WTC11 (cell line): ENCODE measurements around the gene RHOT2. TPM values are rescaled to one million over a fixed set of nuclear protein-coding genes. Genes with fewer than 3 reads are reported as not detected.

ENCODE experiments used
- ATAC-seq: fragments of 200-7000 bp; cut with Tn5 transposase; 2 replicates; pipeline ENCODE4 v1.10.0; 2021; ENCODE audit warnings: mild to moderate bottlenecking, moderate library complexity
- CTCF ChIA-PET: fragments of 300-600 bp; sonication (Branson Sonifier 250); formaldehyde crosslinking; loops from one replicate; lab custom pipeline; 2021; ENCODE audit warnings: antibody characterized with exemption; lab: Charles Lee
- POLR2A ChIA-PET: fragments of 350-600 bp; sonication (Branson Sonifier 250); formaldehyde crosslinking; loops from one replicate; lab custom pipeline; 2021; ENCODE audit warnings: antibody characterized with exemption; lab: Charles Lee
- DNase-seq: peaks from one replicate; pipeline ENCODE4 v3.0.0; 2021; ENCODE audit warnings: low spot score
- H3K27ac Mint-ChIP-seq: 2 replicates; pipeline ENCODE4 v1.8.0; 2021; ENCODE audit warnings: mixed read lengths
- H3K27me3 Mint-ChIP-seq: 2 replicates; pipeline ENCODE4 v1.8.0; 2021; ENCODE audit warnings: low read depth, mild to moderate bottlenecking, moderate library complexity, mixed read lengths
- H3K36me3 Mint-ChIP-seq: 2 replicates; pipeline ENCODE4 v1.8.0; 2021; ENCODE audit warnings: mixed read lengths
- H3K4me1 Mint-ChIP-seq: 2 replicates; pipeline ENCODE4 v1.8.0; 2022; ENCODE audit warnings: mixed read lengths
- H3K4me3 Mint-ChIP-seq: 2 replicates; pipeline ENCODE4 v1.8.0; 2021; ENCODE audit warnings: mild to moderate bottlenecking, moderate library complexity, mixed read lengths
- H3K9me3 Mint-ChIP-seq: 2 replicates; pipeline ENCODE4 v1.8.0; 2021; ENCODE audit warnings: mixed read lengths
- CREM ChIP-seq: sonication (generic); formaldehyde crosslinking; IDR thresholded peaks from 2 replicates; pipeline ENCODE4 v1.8.1; 2022; ENCODE audit warnings: mild to moderate bottlenecking, missing genetic modification reagents, moderate library complexity
- EMX1 ChIP-seq: fragments of 250-450 bp; sonication (Bioruptor Pico); IDR thresholded peaks from 2 replicates; pipeline ENCODE4 v1.8.0; 2021; ENCODE audit warnings: mild to moderate bottlenecking
- IRF2 ChIP-seq: sonication (generic); formaldehyde crosslinking; IDR thresholded peaks from 2 replicates; pipeline ENCODE4 v1.8.0; 2022; ENCODE audit warnings: low read depth, missing genetic modification reagents, borderline replicate concordance
- NFATC4 ChIP-seq: fragments of 250-450 bp; sonication (Bioruptor Pico); IDR thresholded peaks from 2 replicates; pipeline ENCODE4 v1.9.0; 2021; ENCODE audit warnings: mild to moderate bottlenecking
- ZNF138 ChIP-seq: sonication (generic); formaldehyde crosslinking; conservative IDR thresholded peaks from 2 replicates; pipeline ENCODE4 v1.8.1; 2022; ENCODE audit warnings: mild to moderate bottlenecking, moderate library complexity, missing genetic modification reagents
- ZNF219 ChIP-seq: sonication (generic); formaldehyde crosslinking; IDR thresholded peaks from 2 replicates; pipeline ENCODE4 v1.8.0; 2023; ENCODE audit warnings: missing genetic modification reagents, mild to moderate bottlenecking, borderline replicate concordance
- total RNA-seq: library from RNA; stranded (reverse); gene quantifications from 3 replicates; pipeline ENCODE4 v1.2.3, GENCODE V29; 2021
- TF ChIP-seq, protein P1 (sequence below): fragments of 250-450 bp; sonication (Bioruptor Pico); IDR thresholded peaks from 2 replicates; pipeline ENCODE4 v2.1.2; 2022; ENCODE audit warnings: mild to moderate bottlenecking, moderate library complexity
- TF ChIP-seq, protein P2 (sequence below): sonication (generic); formaldehyde crosslinking; IDR thresholded peaks from 2 replicates; pipeline ENCODE4 v1.8.1; 2023; ENCODE audit warnings: mild to moderate bottlenecking, missing genetic modification reagents, moderate library complexity
- TF ChIP-seq, protein P3 (sequence below): fragments of 250-450 bp; sonication (Bioruptor Pico); IDR thresholded peaks from 2 replicates; pipeline ENCODE4 v1.9.0; 2021; ENCODE audit warnings: mild to moderate bottlenecking
- TF ChIP-seq, protein P4 (sequence below): fragments of 250-450 bp; sonication (Bioruptor Pico); IDR thresholded peaks from 2 replicates; pipeline ENCODE4 v1.9.0; 2021; ENCODE audit warnings: moderate library complexity, mild to moderate bottlenecking, inconsistent platforms, borderline replicate concordance
- TF ChIP-seq, protein P5 (sequence below): sonication (generic); formaldehyde crosslinking; IDR thresholded peaks from 2 replicates; pipeline ENCODE4 v1.8.0; 2022; ENCODE audit warnings: missing genetic modification reagents
- TF ChIP-seq, protein P6 (sequence below): sonication (generic); formaldehyde crosslinking; IDR thresholded peaks from 2 replicates; pipeline ENCODE4 v1.8.0; 2022; ENCODE audit warnings: mild to moderate bottlenecking, missing genetic modification reagents
- TF ChIP-seq, protein P7 (sequence below): sonication (generic); formaldehyde crosslinking; IDR thresholded peaks from 2 replicates; pipeline ENCODE4 v1.8.0; 2023; ENCODE audit warnings: missing genetic modification reagents, mild to moderate bottlenecking, borderline replicate concordance

RHOT2 gene
- total RNA-seq, 1 experiment from 2014 or later = 285 TPM

DNA sequence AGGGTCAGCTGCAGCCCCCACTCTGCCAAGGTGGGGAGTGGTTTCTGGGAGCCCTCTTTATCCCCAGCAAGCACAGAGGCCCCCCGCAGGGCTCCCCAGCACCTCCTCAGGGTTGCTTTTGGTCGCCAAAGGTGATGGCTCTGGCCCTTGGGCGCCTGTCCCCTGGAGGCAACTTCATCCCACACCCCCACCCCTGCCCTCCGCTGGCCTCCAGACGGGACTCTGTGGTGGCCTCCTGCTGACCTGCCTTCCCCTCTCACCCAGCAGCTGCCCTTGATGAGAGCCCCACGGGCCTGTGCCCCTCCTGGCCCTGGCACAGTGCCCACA, 7.8 kb upstream of the RHOT2 start:
- no peaks in the 10 kb centered on the region for H3K9me3 Mint-ChIP-seq
- no peak for DNase-seq
- no peak for TF ChIP-seq ZNF138 (CRISPR knock-in tag)
- no peak for TF ChIP-seq EMX1 (CRISPR knock-in tag)
- TF ChIP-seq, protein P1, sequence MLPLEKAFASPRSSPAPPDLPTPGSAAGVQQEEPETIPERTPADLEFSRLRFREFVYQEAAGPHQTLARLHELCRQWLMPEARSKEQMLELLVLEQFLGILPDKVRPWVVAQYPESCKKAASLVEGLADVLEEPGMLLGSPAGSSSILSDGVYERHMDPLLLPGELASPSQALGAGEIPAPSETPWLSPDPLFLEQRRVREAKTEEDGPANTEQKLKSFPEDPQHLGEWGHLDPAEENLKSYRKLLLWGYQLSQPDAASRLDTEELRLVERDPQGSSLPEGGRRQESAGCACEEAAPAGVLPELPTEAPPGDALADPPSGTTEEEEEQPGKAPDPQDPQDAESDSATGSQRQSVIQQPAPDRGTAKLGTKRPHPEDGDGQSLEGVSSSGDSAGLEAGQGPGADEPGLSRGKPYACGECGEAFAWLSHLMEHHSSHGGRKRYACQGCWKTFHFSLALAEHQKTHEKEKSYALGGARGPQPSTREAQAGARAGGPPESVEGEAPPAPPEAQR (CRISPR knock-in tag) = no peak
- TF ChIP-seq, protein P2, sequence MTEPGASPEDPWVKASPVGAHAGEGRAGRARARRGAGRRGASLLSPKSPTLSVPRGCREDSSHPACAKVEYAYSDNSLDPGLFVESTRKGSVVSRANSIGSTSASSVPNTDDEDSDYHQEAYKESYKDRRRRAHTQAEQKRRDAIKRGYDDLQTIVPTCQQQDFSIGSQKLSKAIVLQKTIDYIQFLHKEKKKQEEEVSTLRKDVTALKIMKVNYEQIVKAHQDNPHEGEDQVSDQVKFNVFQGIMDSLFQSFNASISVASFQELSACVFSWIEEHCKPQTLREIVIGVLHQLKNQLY = no peak
- TF ChIP-seq, protein P3, sequence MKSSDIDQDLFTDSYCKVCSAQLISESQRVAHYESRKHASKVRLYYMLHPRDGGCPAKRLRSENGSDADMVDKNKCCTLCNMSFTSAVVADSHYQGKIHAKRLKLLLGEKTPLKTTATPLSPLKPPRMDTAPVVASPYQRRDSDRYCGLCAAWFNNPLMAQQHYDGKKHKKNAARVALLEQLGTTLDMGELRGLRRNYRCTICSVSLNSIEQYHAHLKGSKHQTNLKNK (CRISPR knock-in tag) = no peak
- no peak for TF ChIP-seq CREM (CRISPR knock-in tag)
- TF ChIP-seq, protein P4, sequence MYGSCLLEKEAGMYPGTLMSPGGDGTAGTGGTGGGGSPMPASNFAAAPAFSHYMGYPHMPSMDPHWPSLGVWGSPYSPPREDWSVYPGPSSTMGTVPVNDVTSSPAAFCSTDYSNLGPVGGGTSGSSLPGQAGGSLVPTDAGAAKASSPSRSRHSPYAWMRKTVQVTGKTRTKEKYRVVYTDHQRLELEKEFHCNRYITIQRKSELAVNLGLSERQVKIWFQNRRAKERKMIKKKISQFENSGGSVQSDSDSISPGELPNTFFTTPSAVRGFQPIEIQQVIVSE (CRISPR knock-in tag) = no peak
- TF ChIP-seq IRF2 (CRISPR knock-in tag) = no peak
- TF ChIP-seq ZNF219 (CRISPR knock-in tag) = no peak
- TF ChIP-seq, protein P5, sequence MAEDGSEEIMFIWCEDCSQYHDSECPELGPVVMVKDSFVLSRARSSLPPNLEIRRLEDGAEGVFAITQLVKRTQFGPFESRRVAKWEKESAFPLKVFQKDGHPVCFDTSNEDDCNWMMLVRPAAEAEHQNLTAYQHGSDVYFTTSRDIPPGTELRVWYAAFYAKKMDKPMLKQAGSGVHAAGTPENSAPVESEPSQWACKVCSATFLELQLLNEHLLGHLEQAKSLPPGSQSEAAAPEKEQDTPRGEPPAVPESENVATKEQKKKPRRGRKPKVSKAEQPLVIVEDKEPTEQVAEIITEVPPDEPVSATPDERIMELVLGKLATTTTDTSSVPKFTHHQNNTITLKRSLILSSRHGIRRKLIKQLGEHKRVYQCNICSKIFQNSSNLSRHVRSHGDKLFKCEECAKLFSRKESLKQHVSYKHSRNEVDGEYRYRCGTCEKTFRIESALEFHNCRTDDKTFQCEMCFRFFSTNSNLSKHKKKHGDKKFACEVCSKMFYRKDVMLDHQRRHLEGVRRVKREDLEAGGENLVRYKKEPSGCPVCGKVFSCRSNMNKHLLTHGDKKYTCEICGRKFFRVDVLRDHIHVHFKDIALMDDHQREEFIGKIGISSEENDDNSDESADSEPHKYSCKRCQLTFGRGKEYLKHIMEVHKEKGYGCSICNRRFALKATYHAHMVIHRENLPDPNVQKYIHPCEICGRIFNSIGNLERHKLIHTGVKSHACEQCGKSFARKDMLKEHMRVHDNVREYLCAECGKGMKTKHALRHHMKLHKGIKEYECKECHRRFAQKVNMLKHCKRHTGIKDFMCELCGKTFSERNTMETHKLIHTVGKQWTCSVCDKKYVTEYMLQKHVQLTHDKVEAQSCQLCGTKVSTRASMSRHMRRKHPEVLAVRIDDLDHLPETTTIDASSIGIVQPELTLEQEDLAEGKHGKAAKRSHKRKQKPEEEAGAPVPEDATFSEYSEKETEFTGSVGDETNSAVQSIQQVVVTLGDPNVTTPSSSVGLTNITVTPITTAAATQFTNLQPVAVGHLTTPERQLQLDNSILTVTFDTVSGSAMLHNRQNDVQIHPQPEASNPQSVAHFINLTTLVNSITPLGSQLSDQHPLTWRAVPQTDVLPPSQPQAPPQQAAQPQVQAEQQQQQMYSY (CRISPR knock-in tag) = no peak
- TF ChIP-seq, protein P6, sequence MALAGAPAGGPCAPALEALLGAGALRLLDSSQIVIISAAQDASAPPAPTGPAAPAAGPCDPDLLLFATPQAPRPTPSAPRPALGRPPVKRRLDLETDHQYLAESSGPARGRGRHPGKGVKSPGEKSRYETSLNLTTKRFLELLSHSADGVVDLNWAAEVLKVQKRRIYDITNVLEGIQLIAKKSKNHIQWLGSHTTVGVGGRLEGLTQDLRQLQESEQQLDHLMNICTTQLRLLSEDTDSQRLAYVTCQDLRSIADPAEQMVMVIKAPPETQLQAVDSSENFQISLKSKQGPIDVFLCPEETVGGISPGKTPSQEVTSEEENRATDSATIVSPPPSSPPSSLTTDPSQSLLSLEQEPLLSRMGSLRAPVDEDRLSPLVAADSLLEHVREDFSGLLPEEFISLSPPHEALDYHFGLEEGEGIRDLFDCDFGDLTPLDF = no peak
- TF ChIP-seq, protein P7, sequence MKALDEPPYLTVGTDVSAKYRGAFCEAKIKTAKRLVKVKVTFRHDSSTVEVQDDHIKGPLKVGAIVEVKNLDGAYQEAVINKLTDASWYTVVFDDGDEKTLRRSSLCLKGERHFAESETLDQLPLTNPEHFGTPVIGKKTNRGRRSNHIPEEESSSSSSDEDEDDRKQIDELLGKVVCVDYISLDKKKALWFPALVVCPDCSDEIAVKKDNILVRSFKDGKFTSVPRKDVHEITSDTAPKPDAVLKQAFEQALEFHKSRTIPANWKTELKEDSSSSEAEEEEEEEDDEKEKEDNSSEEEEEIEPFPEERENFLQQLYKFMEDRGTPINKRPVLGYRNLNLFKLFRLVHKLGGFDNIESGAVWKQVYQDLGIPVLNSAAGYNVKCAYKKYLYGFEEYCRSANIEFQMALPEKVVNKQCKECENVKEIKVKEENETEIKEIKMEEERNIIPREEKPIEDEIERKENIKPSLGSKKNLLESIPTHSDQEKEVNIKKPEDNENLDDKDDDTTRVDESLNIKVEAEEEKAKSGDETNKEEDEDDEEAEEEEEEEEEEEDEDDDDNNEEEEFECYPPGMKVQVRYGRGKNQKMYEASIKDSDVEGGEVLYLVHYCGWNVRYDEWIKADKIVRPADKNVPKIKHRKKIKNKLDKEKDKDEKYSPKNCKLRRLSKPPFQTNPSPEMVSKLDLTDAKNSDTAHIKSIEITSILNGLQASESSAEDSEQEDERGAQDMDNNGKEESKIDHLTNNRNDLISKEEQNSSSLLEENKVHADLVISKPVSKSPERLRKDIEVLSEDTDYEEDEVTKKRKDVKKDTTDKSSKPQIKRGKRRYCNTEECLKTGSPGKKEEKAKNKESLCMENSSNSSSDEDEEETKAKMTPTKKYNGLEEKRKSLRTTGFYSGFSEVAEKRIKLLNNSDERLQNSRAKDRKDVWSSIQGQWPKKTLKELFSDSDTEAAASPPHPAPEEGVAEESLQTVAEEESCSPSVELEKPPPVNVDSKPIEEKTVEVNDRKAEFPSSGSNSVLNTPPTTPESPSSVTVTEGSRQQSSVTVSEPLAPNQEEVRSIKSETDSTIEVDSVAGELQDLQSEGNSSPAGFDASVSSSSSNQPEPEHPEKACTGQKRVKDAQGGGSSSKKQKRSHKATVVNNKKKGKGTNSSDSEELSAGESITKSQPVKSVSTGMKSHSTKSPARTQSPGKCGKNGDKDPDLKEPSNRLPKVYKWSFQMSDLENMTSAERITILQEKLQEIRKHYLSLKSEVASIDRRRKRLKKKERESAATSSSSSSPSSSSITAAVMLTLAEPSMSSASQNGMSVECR = no peak
- no peak for TF ChIP-seq NFATC4 (CRISPR knock-in tag)
- TF ChIP-seq, all 79 proteins: peak for 0
- Mint-ChIP-seq H3K36me3 (no peaks in the 10 kb centered on the region), H3K4me1 (peaks cover 4% of the 10 kb centered on the region), H3K4me3 (no peak overlapping the region), H3K27me3 (no peaks in the 10 kb centered on the region), H3K27ac (no peak overlapping the region)
- ATAC-seq = no peak
- ChIA-PET CTCF (interaction anchor here (0.5 to 3.3 kb wide), 26 partner anchors 11 to 1363 kb away, joined by 3 to 54 read pairs (median 4); partner anchors contain the start of genes AXIN1, CAPN15, CCDC78 and METTL26), POLR2A (interaction anchor here (1.0 to 1.4 kb wide), 2 partner anchors 11 to 22 kb away, joined by 3 to 5 read pairs; partner anchors contain the start of gene WDR90)
